GM12872 (cell line): Measurements from ENCODE around the gene TPCN2.

ENCODE experiments used
- TF ChIP-seq, protein P1 (sequence below): IDR thresholded peaks from 3 replicates; pipeline ENCODE4 v1.5.1; 2011; ENCODE audit warnings: low read depth, mild to moderate bottlenecking, low read length, moderate library complexity; ENCODE audit not compliant: insufficient read depth

TPCN2 gene

DNA sequence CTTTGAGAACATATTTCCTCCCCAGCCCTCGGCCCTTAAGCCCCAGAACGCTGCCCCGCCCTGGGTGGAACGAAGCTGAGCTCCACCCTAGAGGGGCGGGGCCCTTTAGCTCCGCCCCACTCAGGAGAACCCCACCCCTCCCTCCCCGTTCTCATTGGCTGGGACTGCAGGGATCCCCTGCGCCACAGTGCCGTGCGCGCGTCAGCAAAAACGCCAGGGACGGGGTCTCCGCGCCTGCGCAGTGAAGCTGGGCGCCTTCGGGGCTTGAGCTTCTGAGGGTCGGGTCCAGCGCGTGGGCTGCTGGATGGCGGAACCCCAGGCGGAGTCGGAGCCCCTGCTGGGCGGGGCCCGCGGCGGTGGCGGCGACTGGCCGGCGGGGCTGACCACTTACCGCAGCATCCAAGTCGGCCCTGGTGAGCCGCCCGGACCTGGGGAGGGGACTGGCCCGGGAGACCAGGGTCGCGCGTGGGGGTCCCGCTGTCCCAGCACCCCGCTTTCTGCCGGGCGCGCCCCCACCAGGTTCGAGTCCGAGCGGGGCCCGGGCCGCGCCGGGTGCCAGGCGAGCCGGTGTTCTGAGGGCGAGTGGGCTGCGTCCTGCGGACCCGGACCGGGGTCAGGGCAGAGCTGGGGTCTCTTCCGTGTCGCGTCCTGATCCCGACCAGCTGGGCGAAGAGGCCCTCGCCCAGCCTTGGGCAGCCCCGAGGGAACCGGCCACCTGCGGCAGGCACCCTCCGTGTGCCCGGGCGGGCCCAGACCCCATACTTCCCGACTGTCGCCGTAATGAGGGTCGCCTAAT lies at the start of gene TPCN2:
Gene TPCN2 (plus strand): TSS at position 239 of the 796 bp plus-strand sequence. CDS start 66 bp downstream, at position 305.
- TF ChIP-seq, protein P1, sequence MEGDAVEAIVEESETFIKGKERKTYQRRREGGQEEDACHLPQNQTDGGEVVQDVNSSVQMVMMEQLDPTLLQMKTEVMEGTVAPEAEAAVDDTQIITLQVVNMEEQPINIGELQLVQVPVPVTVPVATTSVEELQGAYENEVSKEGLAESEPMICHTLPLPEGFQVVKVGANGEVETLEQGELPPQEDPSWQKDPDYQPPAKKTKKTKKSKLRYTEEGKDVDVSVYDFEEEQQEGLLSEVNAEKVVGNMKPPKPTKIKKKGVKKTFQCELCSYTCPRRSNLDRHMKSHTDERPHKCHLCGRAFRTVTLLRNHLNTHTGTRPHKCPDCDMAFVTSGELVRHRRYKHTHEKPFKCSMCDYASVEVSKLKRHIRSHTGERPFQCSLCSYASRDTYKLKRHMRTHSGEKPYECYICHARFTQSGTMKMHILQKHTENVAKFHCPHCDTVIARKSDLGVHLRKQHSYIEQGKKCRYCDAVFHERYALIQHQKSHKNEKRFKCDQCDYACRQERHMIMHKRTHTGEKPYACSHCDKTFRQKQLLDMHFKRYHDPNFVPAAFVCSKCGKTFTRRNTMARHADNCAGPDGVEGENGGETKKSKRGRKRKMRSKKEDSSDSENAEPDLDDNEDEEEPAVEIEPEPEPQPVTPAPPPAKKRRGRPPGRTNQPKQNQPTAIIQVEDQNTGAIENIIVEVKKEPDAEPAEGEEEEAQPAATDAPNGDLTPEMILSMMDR: no peak

DNA sequence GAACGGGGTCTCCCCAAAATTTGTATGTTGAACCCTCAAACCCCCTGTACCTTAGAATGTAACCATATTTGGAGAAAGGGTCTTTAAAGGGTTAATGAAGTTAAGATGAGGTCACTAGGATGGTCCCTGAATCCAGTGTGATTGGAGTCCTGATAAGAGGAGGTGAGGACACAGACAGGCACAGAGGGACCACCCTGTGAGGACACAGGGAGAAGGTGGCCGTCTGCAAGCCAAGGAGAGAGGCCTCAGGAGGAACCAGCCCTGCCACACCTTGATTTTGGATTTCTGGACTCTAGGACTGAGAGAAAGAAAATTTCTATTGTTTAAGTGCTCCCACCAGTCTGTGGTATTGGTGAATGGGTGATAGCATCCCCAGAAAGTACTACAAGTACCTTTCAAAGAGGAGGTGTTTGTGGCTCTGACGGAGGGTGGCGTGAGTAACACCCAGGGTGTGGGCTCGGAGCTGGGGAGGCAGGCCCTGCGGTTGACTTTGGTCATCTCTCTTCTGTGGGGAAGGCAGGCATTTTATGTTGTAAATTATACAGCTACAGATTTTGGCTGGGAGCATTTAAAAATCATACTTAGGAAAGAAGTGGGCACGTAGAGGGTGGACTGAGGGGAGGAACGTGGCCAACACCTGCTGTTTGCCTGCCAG lies 49.5 kb upstream of the TPCN2 start:
- TF ChIP-seq, protein P1: no peak

DNA sequence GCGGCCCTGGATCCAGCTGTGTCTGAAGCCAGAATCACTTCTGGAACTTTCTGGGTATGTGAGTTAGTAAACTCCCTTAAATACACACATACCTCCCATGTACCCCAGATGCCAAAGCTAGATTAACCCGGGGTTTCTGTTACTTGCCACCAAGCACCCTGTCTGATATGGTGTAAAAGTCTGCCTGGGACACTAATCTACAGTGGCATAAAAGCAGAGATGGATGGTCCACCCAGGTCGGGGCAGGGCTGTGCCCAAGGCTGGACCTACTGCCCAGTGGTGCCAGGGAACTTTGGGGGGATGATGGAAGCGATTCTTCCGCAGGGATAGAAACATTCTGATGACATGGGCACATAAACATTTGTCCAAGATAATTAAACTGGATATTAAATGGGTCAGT lies 48.3 kb upstream of the TPCN2 start:
- TF ChIP-seq, protein P1: no peak

DNA sequence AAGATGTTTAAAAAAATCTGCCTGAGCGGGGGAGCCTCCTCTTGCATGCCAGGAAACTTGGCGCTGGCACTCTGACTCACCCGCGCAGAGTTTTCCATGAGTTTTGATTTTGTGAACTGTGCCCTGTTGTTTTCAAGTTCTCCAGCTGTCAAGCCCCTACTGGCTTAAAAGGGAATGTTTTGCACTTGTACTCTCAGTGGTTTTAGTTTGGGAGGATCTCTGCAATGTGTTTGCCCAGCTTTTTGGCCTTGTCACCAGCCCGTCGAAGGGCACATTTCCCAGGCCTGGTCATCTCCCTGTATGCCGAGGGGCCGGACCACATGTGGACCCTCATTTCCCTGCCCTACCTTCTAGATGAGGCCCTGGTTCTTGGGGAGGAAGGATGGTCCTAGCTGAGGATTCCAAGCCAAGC lies 47.9 kb upstream of the TPCN2 start:
- TF ChIP-seq, protein P1: peak; percentile 9; the same call in 1 of the 3 replicates

DNA sequence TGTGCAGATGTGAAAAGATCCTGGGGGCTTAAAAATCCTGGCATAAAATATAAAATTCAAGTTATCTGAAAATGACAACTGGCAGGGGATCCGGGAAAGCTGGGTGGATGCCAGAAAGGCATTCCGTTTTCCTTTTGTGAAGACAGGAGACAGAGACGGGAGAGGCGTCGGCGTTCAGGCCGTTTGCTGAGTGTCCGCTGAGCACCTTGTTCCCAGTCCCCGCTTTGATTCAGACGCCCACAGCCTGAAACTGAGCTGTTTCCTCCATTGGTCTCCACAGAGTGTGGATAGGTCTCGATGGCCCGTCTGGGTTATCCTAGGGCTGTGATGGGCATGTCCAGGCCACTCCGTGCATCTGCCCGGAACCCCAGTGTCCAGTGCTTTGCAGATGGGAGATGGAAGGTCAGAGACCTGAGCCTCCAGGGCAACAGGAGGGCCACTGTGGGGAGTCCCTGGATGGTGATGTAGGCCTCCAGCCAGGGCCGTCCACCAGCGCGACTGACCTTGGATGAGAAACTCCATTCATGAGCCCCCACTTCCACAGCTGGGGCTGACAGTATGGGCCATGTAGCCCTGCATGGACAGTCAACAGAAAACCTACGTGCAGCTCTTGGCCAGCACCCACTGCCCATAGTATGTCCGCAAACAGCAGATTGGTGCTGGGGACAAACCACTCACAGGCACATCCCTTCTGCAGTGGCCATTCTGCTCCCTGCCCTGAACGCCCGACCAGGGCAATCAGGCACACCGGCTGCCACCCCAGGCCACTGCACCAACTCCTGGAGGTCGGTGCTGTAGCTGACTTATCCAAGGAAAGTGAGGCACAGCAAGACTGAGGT lies 47.3 kb upstream of the TPCN2 start:
- TF ChIP-seq, protein P1: no peak

DNA sequence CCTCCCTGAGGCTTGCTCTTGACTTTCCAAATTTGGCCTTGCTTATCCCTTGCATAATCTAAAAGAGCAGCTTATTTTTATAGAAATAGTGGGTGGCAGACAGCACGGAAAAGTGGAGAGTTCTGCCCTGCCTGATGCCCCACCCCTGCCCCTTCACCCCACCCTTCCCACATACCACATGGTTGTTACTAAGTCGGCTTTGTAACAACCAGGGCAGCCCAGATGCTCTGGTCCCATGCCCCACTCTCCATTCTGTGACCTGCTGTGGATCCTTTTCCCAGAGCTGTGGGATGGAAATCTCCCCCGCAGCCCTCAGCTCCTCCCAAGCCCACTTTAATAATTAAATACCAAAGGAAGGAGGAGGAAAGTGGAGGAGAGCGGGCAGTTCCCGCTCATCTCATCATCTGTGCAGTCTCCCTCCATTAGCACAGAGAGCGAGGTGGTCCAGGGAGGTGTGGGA lies 46.6 kb upstream of the TPCN2 start:
- TF ChIP-seq, protein P1: no peak
